22Rv1 (cell line): ENCODE measurements around the gene MLYCD.

ENCODE experiments used
- H3K27ac ChIP-seq: fragments of 450-650 bp; 2 replicates; pipeline ENCODE4 v1.5.1; 2017
- CTCF ChIP-seq: fragments of 450-650 bp; IDR thresholded peaks from 2 replicates; pipeline ENCODE4 v1.5.1; 2017; ENCODE audit warnings: mild to moderate bottlenecking
- ZFX ChIP-seq: fragments of 450-650 bp; IDR thresholded peaks from 2 replicates; pipeline ENCODE4 v1.6.1; 2017; ENCODE audit warnings: antibody characterized with exemption, borderline replicate concordance

The MLYCD gene

DNA sequence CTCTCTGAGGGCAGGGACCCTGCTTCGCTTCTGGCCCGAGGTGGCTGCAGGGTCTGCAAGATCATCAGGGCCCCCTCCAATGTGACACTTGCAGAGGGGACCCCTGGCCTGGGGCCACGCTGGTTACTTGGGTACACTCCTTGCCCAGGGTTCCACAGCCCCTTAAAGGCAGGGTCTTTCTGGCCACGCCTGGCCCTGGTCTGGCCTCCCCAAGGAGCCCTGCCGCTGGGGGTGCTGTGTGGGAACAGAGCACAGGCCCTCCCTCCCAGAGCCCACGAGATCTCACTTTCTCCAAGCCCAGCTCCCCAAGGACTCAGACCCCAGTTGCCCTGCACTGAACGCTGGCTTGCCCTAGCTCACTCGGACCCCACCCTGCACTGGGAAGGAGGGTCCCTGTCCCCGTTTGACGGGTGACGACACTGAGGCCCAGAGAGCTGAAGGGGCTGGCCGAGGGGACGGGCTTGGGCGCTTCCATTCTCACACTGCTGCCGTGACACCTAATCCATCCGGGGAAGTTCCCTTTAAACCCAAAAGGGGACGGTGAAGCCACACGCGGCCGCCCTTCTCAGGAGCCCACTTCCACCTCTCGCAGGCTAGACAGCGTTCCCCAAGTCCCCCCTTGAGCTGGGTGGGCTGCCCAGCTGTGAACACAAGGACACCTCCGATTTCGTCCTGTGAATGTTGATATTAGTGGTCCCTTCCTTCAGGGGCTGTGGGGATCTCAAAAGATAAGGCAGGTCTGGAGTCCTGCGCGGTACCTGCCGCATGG, 27.2 kb downstream of the MLYCD start:
- peak overlapping the region; percentile 68 for H3K27ac ChIP-seq

GRCh38 chr16:83926726-83927397, 27.9 kb downstream of the MLYCD start:
- TF ChIP-seq ZFX (no peak), CTCF (peak; percentile 99)
- peak overlapping the region; percentile 68 for H3K27ac ChIP-seq

More for the DNA sequence above, 27.2 kb downstream of the MLYCD start:
- TF ChIP-seq ZFX: no peak
- no peak for TF ChIP-seq CTCF

DNA sequence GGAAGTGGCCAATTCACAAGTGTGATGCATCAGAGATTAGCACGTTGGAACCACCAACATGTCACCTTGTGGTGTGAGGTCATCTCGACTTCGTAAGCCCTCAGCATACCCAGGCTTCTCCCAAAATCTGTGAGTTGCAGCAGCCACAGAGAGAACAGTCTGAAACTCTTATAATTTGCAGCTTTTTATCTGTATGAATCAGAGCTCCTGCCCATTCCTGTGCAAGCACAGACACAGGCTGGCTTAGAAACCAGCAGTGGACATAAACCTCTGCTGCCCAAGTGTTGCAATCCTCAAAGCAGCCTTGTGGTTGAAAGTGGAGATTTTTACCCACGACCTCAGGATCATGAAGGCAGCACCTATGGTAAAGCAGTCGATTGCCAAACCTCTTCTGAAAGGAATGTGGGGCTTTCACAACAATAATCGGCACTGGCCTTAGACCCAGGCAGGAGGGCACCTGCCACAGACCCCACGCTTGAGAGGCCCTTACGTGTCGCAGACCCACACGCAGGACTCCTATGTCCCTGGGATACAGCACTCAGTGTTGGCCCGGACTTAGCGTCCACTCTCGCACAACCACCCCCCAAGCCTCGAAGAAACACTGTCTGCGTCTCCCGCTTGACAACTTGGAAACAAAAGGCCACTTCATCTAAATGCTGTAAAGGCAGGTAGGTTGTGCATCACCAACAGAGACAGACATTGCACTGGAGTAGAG, 29.6 kb downstream of the MLYCD start:
- TF ChIP-seq CTCF: no peak
- TF ChIP-seq ZFX: no peak
- no peak overlapping the region for H3K27ac ChIP-seq

- H3K27ac ChIP-seq: no peak overlapping the region
- TF ChIP-seq ZFX (no peak), CTCF (no peak)
Measured at GRCh38 chr16:83929811-83930555, 31.1 kb downstream of the MLYCD start.

DNA sequence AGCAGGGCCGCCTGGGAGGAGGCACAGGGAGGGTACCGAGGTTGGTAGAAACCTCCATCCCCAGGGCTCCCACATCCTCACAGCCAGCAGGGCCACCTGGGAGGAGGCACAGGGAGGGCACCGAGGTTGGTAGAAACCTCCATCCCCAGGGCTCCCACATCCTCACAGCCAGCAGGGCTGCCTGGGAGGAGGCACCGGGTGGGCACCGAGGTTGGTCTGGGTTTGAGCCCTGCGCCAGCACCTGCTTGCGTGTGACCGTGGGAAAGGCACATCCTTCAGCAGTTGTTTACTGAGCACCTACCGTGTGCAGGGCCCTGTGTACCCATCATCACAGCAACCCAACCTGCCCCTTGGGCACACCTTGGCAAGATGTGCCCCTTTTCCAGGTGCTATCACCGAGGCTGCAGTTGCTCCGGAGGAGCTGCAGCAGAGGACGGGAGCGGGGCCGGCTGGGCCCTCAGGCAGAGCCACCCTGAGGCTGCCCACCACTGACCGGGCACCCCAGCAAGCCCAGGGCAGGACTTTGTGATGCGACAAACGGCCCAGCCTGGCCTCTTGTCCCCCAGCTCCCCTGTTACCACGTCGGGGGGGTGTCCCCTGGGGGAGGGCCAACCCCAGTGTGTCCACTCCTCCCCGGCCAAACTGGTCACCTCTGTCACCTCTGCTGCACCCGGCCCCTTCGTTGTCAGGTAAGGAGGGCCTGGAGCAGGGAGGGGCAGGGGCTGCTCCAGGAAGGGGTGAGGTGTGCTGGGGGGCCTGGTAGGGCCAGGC, 32.0 kb downstream of the MLYCD start:
- H3K27ac ChIP-seq: no peak overlapping the region
- TF ChIP-seq CTCF (no peak), ZFX (no peak)

DNA sequence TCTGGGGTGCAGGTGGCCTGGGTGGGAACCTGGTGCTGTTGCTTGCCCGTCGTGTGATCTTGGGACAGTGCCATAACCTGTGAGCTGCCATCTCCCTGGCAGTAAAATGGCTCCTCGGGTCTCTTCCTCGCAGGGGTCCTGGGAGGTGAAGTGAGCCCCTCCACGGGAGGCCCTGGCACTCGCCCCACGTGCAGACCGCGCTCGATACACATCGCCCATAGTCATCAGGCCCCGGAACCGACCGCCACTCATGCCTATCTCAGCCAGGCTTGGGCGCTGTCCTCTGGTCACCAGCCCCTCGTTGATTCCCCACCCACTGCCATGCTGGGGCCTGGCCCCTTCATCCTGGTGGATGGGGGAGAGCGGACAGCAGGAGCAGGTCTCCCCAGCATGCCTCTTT, 32.6 kb downstream of the MLYCD start:
- no peak overlapping the region for H3K27ac ChIP-seq
- TF ChIP-seq ZFX (no peak), CTCF (no peak)
